ENCODE data around the gene MMD.
"Not testable (repeated sequence)": the region's sequence is repeated elsewhere in the genome, so short reads cannot be mapped to it uniquely, and the experiment has no call there.

The MMD gene

DNA sequence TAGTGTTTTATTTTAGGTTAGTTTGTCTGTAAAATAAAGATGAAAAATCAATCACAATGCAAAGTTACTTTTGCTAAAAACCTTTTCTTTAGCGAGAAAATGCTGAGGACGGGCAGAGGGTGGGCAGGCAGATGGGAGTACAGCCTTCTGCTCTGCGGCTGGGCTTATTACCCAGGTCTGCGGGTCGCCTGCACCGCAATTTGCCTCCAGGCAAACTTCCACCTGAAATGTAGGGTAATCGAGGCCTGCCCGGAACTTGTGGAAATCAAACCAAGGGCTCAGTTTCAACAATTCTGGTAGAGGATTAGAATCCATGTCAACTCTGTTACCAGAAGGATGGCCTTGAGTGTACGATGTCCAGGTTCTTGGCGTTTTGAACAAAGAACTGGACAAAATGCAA, 22.3 kb upstream of the MMD start:
- DNase-seq: no peak

GRCh38 chr17:55442953-55443683, 21.5 kb upstream of the MMD start:
- DNase-seq: no peak

GRCh38 chr17:55442462-55442861, 20.8 kb upstream of the MMD start:
- DNase-seq: no peak

DNA sequence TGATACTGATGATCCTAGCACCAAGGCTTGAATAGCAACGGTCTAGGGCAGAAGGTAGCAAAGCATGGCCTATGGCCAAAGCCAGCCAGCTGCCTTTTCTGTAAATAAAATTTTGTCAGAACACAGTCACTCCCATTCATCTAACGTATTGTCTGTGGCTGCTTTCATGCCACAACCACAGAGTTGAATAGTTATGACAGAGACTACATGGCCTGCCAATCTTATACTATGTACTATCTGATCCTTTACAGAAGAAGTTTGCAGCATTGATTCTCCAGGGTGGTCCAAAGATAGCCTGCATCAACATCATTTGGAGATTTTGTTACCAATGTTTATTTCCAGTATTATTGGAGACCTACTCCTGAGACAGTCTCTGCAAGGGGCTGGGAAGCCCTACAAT, 19.9 kb upstream of the MMD start:
- DNase-seq: no peak

DNA sequence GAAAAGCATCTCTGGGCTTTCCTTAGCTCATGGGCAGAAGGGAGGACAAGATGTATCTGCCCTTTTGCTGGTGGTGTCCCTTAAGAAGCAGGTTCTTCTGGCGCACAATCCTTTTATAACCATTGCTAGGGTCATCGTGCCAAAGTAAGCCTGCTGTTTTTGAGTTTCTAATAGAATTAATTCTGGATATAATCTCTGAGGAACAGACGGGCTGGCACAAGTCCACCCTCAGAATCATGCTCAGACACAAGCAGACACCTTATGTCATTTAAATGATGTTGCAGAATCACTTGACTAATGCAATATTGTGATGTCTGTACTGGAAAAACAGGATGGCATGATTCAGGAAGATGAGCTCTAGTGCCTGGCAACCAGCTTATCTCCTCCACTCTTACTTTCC, 18.8 kb upstream of the MMD start:
- no peak for DNase-seq

DNA sequence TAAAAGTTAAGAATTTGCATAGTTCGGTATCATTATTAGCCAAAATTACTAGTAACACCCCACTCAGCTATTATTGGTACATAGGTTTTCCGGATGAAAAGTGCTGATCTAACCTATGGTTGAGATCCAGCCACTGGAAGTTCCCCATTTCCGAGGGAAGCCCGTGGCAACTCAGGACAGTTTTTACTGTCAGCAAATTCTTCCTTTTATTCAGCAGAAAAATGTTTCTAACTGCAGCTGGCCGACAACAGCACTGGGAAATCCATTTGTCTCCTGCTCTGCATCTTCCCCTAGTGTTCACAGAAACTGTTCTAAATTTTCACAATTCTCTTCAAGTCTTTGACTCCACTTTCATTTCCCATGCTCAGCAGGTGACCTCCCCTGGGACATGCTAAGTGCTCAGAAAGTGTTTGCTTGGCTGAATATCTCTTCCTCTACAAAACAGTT, 15.5 kb upstream of the MMD start:
- no peak for DNase-seq

GRCh38 chr17:55436224-55437158, 14.9 kb upstream of the MMD start:
- DNase-seq: no peak

DNA sequence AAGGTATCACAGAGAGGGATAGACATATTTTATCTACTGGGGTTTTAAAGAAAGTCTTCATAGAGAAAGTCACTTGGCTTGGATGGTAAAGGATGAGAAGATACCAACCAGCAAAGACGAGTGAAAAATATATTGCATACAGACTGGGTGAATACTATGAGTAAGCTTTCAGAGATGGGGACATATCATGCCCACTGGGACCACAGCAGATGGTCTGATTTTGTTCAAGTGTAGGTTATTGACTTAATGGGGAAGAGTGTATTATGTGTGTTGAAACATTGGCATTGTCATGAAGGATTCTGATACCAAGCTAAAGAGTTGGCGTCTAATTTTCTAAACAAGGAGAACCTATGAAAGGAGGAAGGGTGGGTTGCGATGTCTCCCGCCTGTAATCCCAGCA, 13.8 kb upstream of the MMD start:
- no peak for DNase-seq

GRCh38 chr17:55434721-55435120, 13.1 kb upstream of the MMD start:
- no peak for DNase-seq

GRCh38 chr17:55433629-55434422, 12.2 kb upstream of the MMD start:
- no peak for DNase-seq

- no peak for DNase-seq
Observed at GRCh38 chr17:55433029-55433628, 11.5 kb upstream of the MMD start.

- DNase-seq: no peak
Observed at GRCh38 chr17:55432358-55433028, 10.9 kb upstream of the MMD start.

DNA sequence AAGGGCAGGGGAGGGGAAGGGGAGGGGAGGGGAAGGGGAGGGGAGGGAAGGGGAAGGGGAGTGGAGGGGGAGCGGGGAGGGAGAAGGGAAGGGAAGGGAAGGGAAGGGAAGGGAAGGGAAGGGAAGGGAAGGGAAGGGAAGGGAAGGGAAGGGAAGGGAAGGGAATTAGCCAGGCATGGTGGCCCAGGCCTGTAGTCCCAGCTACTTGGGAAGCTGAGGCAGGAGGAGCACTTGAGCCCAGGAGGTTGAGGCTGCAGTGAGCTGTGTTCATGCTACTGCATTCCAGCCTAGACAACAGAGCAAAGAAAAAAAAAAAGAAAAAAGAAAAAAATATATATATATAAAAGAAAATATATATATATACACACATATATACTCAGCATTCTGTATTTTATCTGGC, 10.3 kb upstream of the MMD start:
- not testable (repeated sequence) for DNase-seq

DNA sequence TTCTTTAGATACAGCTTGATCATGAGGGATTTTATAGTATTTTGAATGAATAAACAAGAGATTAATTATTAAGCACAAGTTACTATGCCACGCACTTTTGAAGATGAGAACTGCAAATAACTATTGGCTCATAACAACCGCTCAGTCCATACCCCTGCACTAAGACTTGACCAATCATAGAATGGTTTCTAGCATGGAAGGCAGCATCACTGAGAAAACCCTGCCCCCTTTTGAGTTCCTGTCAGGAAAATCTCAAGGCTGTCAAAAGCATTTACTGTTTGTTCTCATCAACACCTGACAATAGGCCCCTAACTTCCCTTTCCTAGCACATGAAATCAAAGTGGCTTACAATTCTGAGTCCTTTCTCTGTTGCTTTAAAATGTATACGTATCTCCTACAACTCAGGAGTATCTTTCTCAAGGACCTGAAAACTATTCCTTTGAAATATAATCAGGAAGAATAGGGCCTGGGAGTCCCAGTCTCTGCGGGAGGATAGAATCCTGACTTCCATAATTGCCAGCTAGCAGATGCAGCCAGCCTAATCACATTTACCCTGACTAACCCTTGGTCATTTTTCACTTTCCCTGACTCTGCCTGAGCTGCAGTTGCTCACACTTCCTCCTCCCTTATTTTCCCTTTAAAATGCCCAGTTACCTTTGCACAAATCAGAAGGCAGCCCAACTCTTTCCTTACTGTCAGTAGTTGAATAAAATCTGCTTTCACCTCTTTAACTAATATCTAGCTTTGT, 9.1 kb upstream of the MMD start:
- DNase-seq: no peak

DNA sequence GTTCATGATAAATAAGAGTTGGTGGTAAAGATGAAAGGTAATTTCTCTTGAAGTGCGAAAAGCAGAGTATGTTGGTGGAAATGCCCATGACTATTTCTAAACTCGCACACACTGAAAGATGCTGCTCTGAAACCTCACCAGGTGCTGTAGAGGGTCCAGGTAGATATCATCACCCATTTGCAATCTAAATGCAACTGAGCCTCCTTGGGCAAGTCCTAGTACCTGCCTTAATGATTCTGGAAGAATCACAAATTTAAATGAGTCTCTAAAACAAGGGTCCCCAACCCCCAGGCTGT, 5.9 kb upstream of the MMD start:
- no peak for DNase-seq

- DNase-seq: no peak
Observed at GRCh38 chr17:55426851-55427586, 5.4 kb upstream of the MMD start.

DNA sequence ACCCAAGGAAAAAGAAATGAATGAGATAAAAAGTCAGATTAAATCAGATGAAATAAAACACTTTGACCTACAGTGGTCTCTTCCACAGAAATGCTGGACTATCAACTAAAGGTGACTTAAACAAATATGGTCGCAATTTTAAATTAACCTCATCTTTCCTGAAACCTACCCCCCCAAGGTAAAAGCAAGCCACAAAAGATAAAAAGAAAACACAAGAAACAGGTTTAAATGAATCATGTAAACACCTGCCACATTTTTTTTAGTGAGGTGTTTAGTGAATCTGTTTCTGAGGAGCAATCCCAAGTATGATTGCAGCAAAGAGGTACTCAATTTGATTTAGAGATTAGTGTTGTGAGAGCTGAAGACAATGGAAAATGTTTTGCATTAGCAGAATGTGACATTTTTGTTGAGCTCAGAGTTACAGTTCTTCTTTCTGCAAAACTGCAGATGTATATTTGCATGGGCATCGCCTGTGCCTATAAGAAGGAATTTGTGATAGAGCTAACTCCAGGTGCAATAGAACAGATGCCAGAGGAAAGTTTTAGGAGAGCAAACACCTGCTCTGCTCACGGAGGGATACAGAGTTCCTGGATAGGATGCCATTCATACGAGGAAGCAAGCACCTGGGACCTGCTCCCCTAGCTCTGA, 3.4 kb upstream of the MMD start:
- DNase-seq: no peak

- no peak for DNase-seq
Observed at GRCh38 chr17:55423535-55423934, 1.9 kb upstream of the MMD start.

GRCh38 chr17:55422828-55423164, 1.2 kb upstream of the MMD start:
- not testable (repeated sequence) for DNase-seq

DNA sequence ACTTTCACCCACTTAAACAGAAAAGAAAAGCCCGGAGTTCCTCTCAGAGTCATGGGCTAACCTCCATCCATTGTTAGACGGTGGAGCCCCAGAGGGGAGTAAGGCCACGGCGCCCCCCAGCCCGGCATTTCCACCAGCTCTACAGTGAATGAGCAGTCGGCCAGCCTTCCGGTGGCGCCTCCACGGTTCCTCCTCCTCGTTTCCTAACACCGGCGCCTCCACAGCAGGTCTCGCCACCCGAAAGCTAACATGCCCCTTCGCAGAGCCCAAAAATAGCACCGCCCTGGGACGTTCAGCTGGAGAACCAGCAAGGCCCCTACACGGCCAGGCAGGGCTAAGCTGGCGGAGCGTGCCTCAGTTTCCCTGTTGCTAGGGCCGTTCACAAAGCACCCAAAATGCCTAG, 858 bp downstream of the MMD start:
- peak; percentile 16 for DNase-seq

All from NCI-H510A treated with DMSO at 0.1 percent for 48 hours (cell line).